IMR-90 (cell line): Measurements from ENCODE around the gene CCL20. TPM values are rescaled to one million over a fixed set of nuclear protein-coding genes. Genes with fewer than 3 reads are reported as not detected.

Source experiments
- ATAC-seq: fragments of 200-7000 bp; cut with Tn5 transposase; 2 replicates; pipeline ENCODE4 v1.9.1; 2020; ENCODE audit warnings: low read depth, mild to moderate bottlenecking, moderate library complexity
- BruUV-seq: library from RNA; stranded (reverse); fragments of 400-500 nt; replicated peaks from 2 replicates; lab custom pipeline; 2021; lab: Mats Ljungman, UMichigan
- CTCF ChIA-PET: fragments of 300-600 bp; formaldehyde crosslinking; extraction: SDS; loops from one replicate; lab custom pipeline; 2021; ENCODE audit warnings: antibody characterized with exemption; lab: Yijun Ruan, JAX
- POLR2A ChIA-PET: fragments of 300-600 bp; sonication (Branson Sonifier 250); formaldehyde crosslinking; loops from one replicate; lab custom pipeline; 2022; ENCODE audit warnings: antibody characterized with exemption; ENCODE audit not compliant: unreplicated experiment; lab: Charles Lee
- DNase-seq: peaks from one replicate; pipeline ENCODE4 v3.0.0; 2013
- H2AFZ ChIP-seq: replicated peaks from 2 replicates; pipeline ENCODE3; 2013; ENCODE audit warnings: low read length, mild to moderate bottlenecking; ENCODE audit not compliant: poor library complexity
- H2AK5ac ChIP-seq: 2 replicates; pipeline ENCODE4 v1.6.1; 2013; ENCODE audit warnings: low read depth, low read length, inconsistent platforms
- H2AK9ac ChIP-seq: replicated peaks from 2 replicates; pipeline ENCODE3; 2013; ENCODE audit warnings: mild to moderate bottlenecking, low read depth, low read length, moderate library complexity; ENCODE audit not compliant: poor library complexity
- H2BK120ac ChIP-seq: 2 replicates; pipeline ENCODE4 v1.6.1; 2013; ENCODE audit warnings: low read depth, low read length, inconsistent platforms
- H2BK15ac ChIP-seq: 3 replicates; pipeline ENCODE4 v1.6.1; 2013; ENCODE audit warnings: low read depth, low read length, inconsistent platforms
- H2BK20ac ChIP-seq: 2 replicates; pipeline ENCODE4 v1.6.1; 2013; ENCODE audit warnings: low read depth, mild to moderate bottlenecking, inconsistent platforms, low read length, moderate library complexity
- H2BK5ac ChIP-seq: 2 replicates; pipeline ENCODE4 v1.6.1; 2013; ENCODE audit warnings: mild to moderate bottlenecking, low read depth, low read length, inconsistent platforms; ENCODE audit not compliant: poor library complexity, severe bottlenecking
- H3K14ac ChIP-seq: replicated peaks from 2 replicates; pipeline ENCODE4 v1.6.1; 2013; ENCODE audit warnings: low read depth, low read length, inconsistent platforms
- H3K18ac ChIP-seq: 2 replicates; pipeline ENCODE4 v1.6.1; 2013; ENCODE audit warnings: low read depth, low read length, control low read depth
- H3K23ac ChIP-seq: 2 replicates; pipeline ENCODE4 v1.6.1; 2013; ENCODE audit warnings: low read depth, low read length, inconsistent platforms
- H3K27ac ChIP-seq: 2 replicates; pipeline ENCODE4 v1.5.1; 2013; ENCODE audit warnings: mild to moderate bottlenecking, control low read depth, low read length; ENCODE audit not compliant: insufficient read depth
- H3K27me3 ChIP-seq: 2 replicates; pipeline ENCODE4 v1.6.1; 2013; ENCODE audit warnings: low read length; ENCODE audit not compliant: control insufficient read depth, insufficient read depth
- H3K36me3 ChIP-seq: 2 replicates; pipeline ENCODE4 v1.6.1; 2013; ENCODE audit warnings: low read length, mixed read lengths; ENCODE audit not compliant: control insufficient read depth, insufficient read depth
- H3K4ac ChIP-seq: 2 replicates; pipeline ENCODE4 v1.6.1; 2013; ENCODE audit warnings: low read depth, low read length, inconsistent platforms
- H3K4me1 ChIP-seq: 2 replicates; pipeline ENCODE4 v1.6.1; 2013; ENCODE audit warnings: low read length, mixed read lengths; ENCODE audit not compliant: control insufficient read depth, insufficient read depth
- H3K4me2 ChIP-seq: 2 replicates; pipeline ENCODE4 v1.6.1; 2013; ENCODE audit warnings: low read depth, mild to moderate bottlenecking, control low read depth, low read length, moderate library complexity
- H3K4me3 ChIP-seq: 2 replicates; pipeline ENCODE4 v1.5.1; 2013; ENCODE audit warnings: low read depth, mild to moderate bottlenecking, control low read depth, low read length, moderate library complexity; ENCODE audit not compliant: insufficient read depth
- H3K56ac ChIP-seq: 2 replicates; pipeline ENCODE4 v1.6.1; 2013; ENCODE audit warnings: low read length, inconsistent platforms; ENCODE audit not compliant: insufficient read depth; ENCODE audit errors: extremely low read depth
- H3K79me1 ChIP-seq, 2 experiments: 2 replicates each; pipeline ENCODE4 v1.6.1; 2013; ENCODE audit warnings: low read length in 2 of 2, inconsistent platforms in 1 of 2, low read depth in 1 of 2
- H3K9ac ChIP-seq: 2 replicates; pipeline ENCODE4 v1.6.1; 2013; ENCODE audit warnings: low read depth, low read length, control low read depth
- H3K9me1 ChIP-seq: 2 replicates; pipeline ENCODE4 v1.6.1; 2013; ENCODE audit warnings: low read length, inconsistent platforms; ENCODE audit not compliant: insufficient read depth
- H3K9me3 ChIP-seq: 2 replicates; pipeline ENCODE4 v1.6.1; 2013; ENCODE audit warnings: low read length; ENCODE audit not compliant: control insufficient read depth, insufficient read depth
- H4K20me1 ChIP-seq: 2 replicates; pipeline ENCODE4 v1.6.1; 2013; ENCODE audit warnings: low read length, inconsistent platforms; ENCODE audit not compliant: insufficient read depth
- H4K5ac ChIP-seq: 2 replicates; pipeline ENCODE4 v1.6.1; 2013; ENCODE audit warnings: mild to moderate bottlenecking, low read depth, low read length, control low read depth
- H4K8ac ChIP-seq, 2 experiments: 2 replicates each; pipeline ENCODE4 v1.6.1; 2013; ENCODE audit warnings: low read depth in 2 of 2, low read length in 2 of 2, control low read depth in 1 of 2, inconsistent platforms in 1 of 2
- H4K91ac ChIP-seq: 2 replicates; pipeline ENCODE4 v1.6.1; 2013; ENCODE audit warnings: low read depth, low read length, inconsistent platforms; ENCODE audit not compliant: insufficient read depth
- CEBPB ChIP-seq: IDR thresholded peaks from 2 replicates; pipeline ENCODE4 v1.6.1; 2012; ENCODE audit warnings: low read depth, low read length, improper control_type of control experiment
- CHD1 ChIP-seq: IDR thresholded peaks from 2 replicates; pipeline ENCODE4 v1.6.1; 2012; ENCODE audit warnings: low read depth, low read length, improper control_type of control experiment
- FOS ChIP-seq: fragments of 150-350 bp; IDR thresholded peaks from 2 replicates; pipeline ENCODE4 v1.6.1; 2016; ENCODE audit warnings: low read depth, low read length
- MAFK ChIP-seq: IDR thresholded peaks from 2 replicates; pipeline ENCODE4 v1.6.1; 2012; ENCODE audit warnings: low read depth, low read length, improper control_type of control experiment
- MAZ ChIP-seq: IDR thresholded peaks from 2 replicates; pipeline ENCODE4 v1.6.1; 2012; ENCODE audit warnings: low read depth, mild to moderate bottlenecking, low read length, improper control_type of control experiment, moderate library complexity, borderline replicate concordance
- MXI1 ChIP-seq: IDR thresholded peaks from 2 replicates; pipeline ENCODE4 v1.6.1; 2012; ENCODE audit warnings: low read depth, mild to moderate bottlenecking, low read length, moderate library complexity, borderline replicate concordance
- POLR2A ChIP-seq: IDR thresholded peaks from 2 replicates; pipeline ENCODE4 v1.6.1; 2012; ENCODE audit warnings: mild to moderate bottlenecking, low read depth, low read length
- RCOR1 ChIP-seq: IDR thresholded peaks from 2 replicates; pipeline ENCODE4 v1.6.1; 2012; ENCODE audit warnings: mild to moderate bottlenecking, low read length, improper control_type of control experiment; ENCODE audit not compliant: insufficient replicate concordance
- RFX5 ChIP-seq: IDR thresholded peaks from 2 replicates; pipeline ENCODE4 v1.8.0; 2012; ENCODE audit warnings: low read depth, mild to moderate bottlenecking, low read length, moderate library complexity
- SMC3 ChIP-seq: fragments of 150-350 bp; IDR thresholded peaks from 2 replicates; pipeline ENCODE4 v1.6.1; 2016; ENCODE audit warnings: low read depth, mild to moderate bottlenecking, antibody characterized with exemption, low read length, moderate library complexity
- WGBS, 2 experiments: methylation state at CpG; one replicate each; pipeline versions ENCODE4 v1.1.5 to v1.1.7; 2013; ENCODE audit warnings: missing lambda C conversion rate in 2 of 2; ENCODE audit not compliant: insufficient read length in 1 of 2; ENCODE audit errors: extremely low coverage in 2 of 2; 5-methylcytosine and 5-hydroxymethylcytosine counted together
- dilution Hi-C: fragments of 300-500 bp; cut with HindIII; formaldehyde crosslinking; loops from one replicate; pipeline ENCODE4 v1.14.3; 2018; ENCODE audit warnings: low sequenced_read_pairs; ENCODE audit not compliant: unreplicated experiment
- in situ Hi-C: fragments of 300-500 bp; cut with MboI; formaldehyde crosslinking; loops from 3 replicates; pipeline ENCODE4 v1.14.3; 2019; ENCODE audit warnings: low sequenced_read_pairs, inconsistent platforms, mixed read lengths
- intact Hi-C: fragments of 100-400 bp; cut with micrococcal nuclease; formaldehyde crosslinking; loops from 2 replicates; pipeline ENCODE4 v1.10.0; 2022
- polyA plus RNA-seq, 3 experiments: library from polyadenylated mRNA; depleted of rRNA; stranded (reverse); fragments of >200 nt; gene quantifications; 2 replicates each; pipeline ENCODE4 v1.2.3, GENCODE V29; 2012; ENCODE audit warnings: low replicate concordance in 1 of 3
- total RNA-seq: library from RNA; depleted of rRNA; stranded (reverse); fragments of >200 nt; gene quantifications from 2 replicates; pipeline ENCODE4 v1.2.3, GENCODE V29; 2012

CCL20 gene
- total and polyA plus RNA-seq, 2 of the 4 experiments (the other 2 are of a cell fraction) = not detected

GRCh38 chr2:227826019-227826521 lies 12.4 kb downstream of the CCL20 start:
- Histone ChIP-seq H4K20me1 (no peaks in the 10 kb centered on the region), H2BK15ac (no peak overlapping the region; the same call in 2 of the 3 replicates), H3K56ac (no peak overlapping the region), H4K5ac (no peak overlapping the region), H2AK9ac (no peak overlapping the region), H2BK5ac (no peak overlapping the region), H3K4me3 (no peak overlapping the region), H2BK120ac (no peak overlapping the region), H3K36me3 (no peaks in the 10 kb centered on the region), H4K8ac (no peak overlapping the region), H3K9me1 (no peaks in the 10 kb centered on the region; the same call in 1 of the 2 replicates), H3K27me3 (no peaks in the 10 kb centered on the region), H2BK20ac (no peak overlapping the region), H3K79me1 (no peaks in the 10 kb centered on the region), H3K9ac (no peak overlapping the region), H3K9me3 (no peaks in the 10 kb centered on the region), H3K14ac (no peak overlapping the region), H2AFZ (no peak overlapping the region), H4K91ac (no peak overlapping the region), H3K27ac (no peak overlapping the region; the same call in 1 of the 2 replicates), H3K23ac (no peak overlapping the region), H3K18ac (no peak overlapping the region), H3K4ac (no peak overlapping the region), H2AK5ac (no peak overlapping the region), H3K4me1 (no peaks in the 10 kb centered on the region), H3K4me2 (no peak overlapping the region)
- dilution Hi-C loops (no loop called here), intact Hi-C loops (no loop called here), in situ Hi-C loops (no loop called here)
- POLR2A ChIA-PET = no interaction called here
- CTCF ChIA-PET = no interaction called here
- no peak for DNase-seq
- WGBS, 2 experiments = 71% methylated on average over 4 of the region's 10 CpGs; no CpG with 5 or more reads in 1 of the 2 experiments
- no peak for TF ChIP-seq SMC3
- TF ChIP-seq RFX5 = no peak
- TF ChIP-seq MXI1 = no peak
- TF ChIP-seq MAZ = no peak
- no peak for TF ChIP-seq RCOR1
- no peak for TF ChIP-seq MAFK
- no peak for TF ChIP-seq CHD1
- no peak for TF ChIP-seq FOS
- no peak for TF ChIP-seq POLR2A
- no peak for TF ChIP-seq CEBPB
- no peak for ATAC-seq
- no TSS peak for BruUV-seq
